GM12878 (cell line): ENCODE measurements around the gene SEMA4G. TPM values are rescaled to one million over a fixed set of nuclear protein-coding genes. Genes with fewer than 3 reads are reported as not detected.

ENCODE experiments used
- ATAC-seq: fragments of 200-7000 bp; cut with Tn5 transposase; 3 replicates; pipeline ENCODE4 v1.9.1; 2020; ENCODE audit warnings: mild to moderate bottlenecking, moderate library complexity
- BruUV-seq: library from RNA; stranded (reverse); fragments of 400-500 nt; replicated peaks from 2 replicates; lab custom pipeline; 2021; lab: Mats Ljungman, UMichigan
- CTCF ChIA-PET: fragments of 300-600 bp; sonication (Branson Sonifier 250); formaldehyde crosslinking; extraction: SDS; loops from one replicate; lab custom pipeline; 2021; ENCODE audit warnings: inconsistent platforms; lab: Yijun Ruan, JAX
- POLR2A ChIA-PET: fragments of 350-600 bp; formaldehyde crosslinking; extraction: SDS; loops from one replicate; lab custom pipeline; 2021; ENCODE audit warnings: inconsistent platforms; lab: Charles Lee
- RAD21 ChIA-PET: fragments of 300-600 bp; sonication (Branson Sonifier 250); formaldehyde crosslinking; loops from one replicate; lab custom pipeline; 2023; ENCODE audit warnings: antibody characterized with exemption; ENCODE audit not compliant: unreplicated experiment; lab: Charles Lee
- SMC1A ChIA-PET: fragments of 300-600 bp; sonication (Branson Sonifier 250); formaldehyde crosslinking; loops from one replicate; lab custom pipeline; 2023; ENCODE audit not compliant: unreplicated experiment, uncharacterized antibody; lab: Charles Lee
- DNase-seq: peaks from one replicate; pipeline ENCODE4 v3.0.0-alpha.2; 2011; ENCODE audit warnings: low read depth, low spot score
- FAIRE-seq: peaks from 3 replicates; lab custom pipeline; 2011; peaks lifted over from hg19 to GRCh38; lab: Jason Lieb, UNC
- H2AFZ ChIP-seq: 2 replicates; pipeline ENCODE4 v1.6.0; 2011; ENCODE audit warnings: low read depth, low read length, control low read depth; ENCODE audit not compliant: control insufficient read depth
- H3K27ac ChIP-seq: 2 replicates; pipeline ENCODE4 v1.5.1; 2011; ENCODE audit warnings: control low read depth; ENCODE audit not compliant: control insufficient read depth, insufficient read depth
- H3K27me3 ChIP-seq, 2 experiments: replicated peaks in 1 of 2; 2 replicates each; pipeline versions ENCODE4 v1.6.0 to v1.6.1; 2011; ENCODE audit warnings: low read length in 1 of 2; ENCODE audit not compliant: control insufficient read depth in 2 of 2, insufficient read depth in 2 of 2
- H3K36me3 ChIP-seq, 2 experiments: 2 replicates each; pipeline ENCODE4 v1.5.1; 2011; ENCODE audit warnings: low read length in 1 of 2; ENCODE audit not compliant: control insufficient read depth in 2 of 2, insufficient read depth in 2 of 2
- H3K4me1 ChIP-seq: 2 replicates; pipeline ENCODE4 v1.6.1; 2011; ENCODE audit warnings: mild to moderate bottlenecking, low read length, moderate library complexity, mixed read lengths; ENCODE audit not compliant: control insufficient read depth, insufficient read depth
- H3K4me2 ChIP-seq: 2 replicates; pipeline ENCODE4 v1.6.0; 2011; ENCODE audit warnings: control low read depth; ENCODE audit not compliant: control insufficient read depth, insufficient read depth
- H3K4me3 ChIP-seq: fragments of 200-600 bp; sonication (generic); 2 replicates; pipeline ENCODE4 v1.5.1; 2016
- H3K79me2 ChIP-seq: 2 replicates; pipeline ENCODE4 v1.6.0; 2011; ENCODE audit warnings: low read length; ENCODE audit not compliant: control insufficient read depth, insufficient read depth
- H3K9ac ChIP-seq: 2 replicates; pipeline ENCODE4 v1.8.0; 2011; ENCODE audit warnings: low read length, control low read depth, mixed read lengths; ENCODE audit not compliant: control insufficient read depth, insufficient read depth
- H3K9me3 ChIP-seq: replicated peaks from 3 replicates; pipeline ENCODE4 v1.5.1; 2011; ENCODE audit warnings: mild to moderate bottlenecking, low read length; ENCODE audit not compliant: control insufficient read depth, insufficient read depth
- H4K20me1 ChIP-seq: 2 replicates; pipeline ENCODE4 v1.6.0; 2011; ENCODE audit not compliant: control insufficient read depth, insufficient read depth
- CHD1 ChIP-seq: IDR thresholded peaks from 2 replicates; pipeline ENCODE4 v1.6.1; 2012; ENCODE audit warnings: low read depth, low read length, improper control_type of control experiment
- ETV6 ChIP-seq, 2 experiments: fragments of 450-650 bp in 1 of 2; IDR thresholded peaks in 1 of 2; conservative IDR thresholded peaks in 1 of 2; 2 replicates each; pipeline ENCODE4 v1.6.1; 2014; ENCODE audit warnings: antibody characterized with exemption in 1 of 2, borderline replicate concordance in 1 of 2, low read depth in 1 of 2, mild to moderate bottlenecking in 1 of 2, moderate library complexity in 1 of 2
- FOS ChIP-seq: IDR thresholded peaks from 3 replicates; pipeline ENCODE4 v1.6.1; 2011; ENCODE audit warnings: borderline replicate concordance; ENCODE audit not compliant: insufficient read length; ENCODE audit errors: extremely low read depth
- MTA2 ChIP-seq: fragments of 450-650 bp; IDR thresholded peaks from 2 replicates; pipeline ENCODE4 v1.6.1; 2016; ENCODE audit warnings: low read depth, mild to moderate bottlenecking, moderate library complexity
- NFIC ChIP-seq: IDR thresholded peaks from 2 replicates; pipeline ENCODE4 v1.6.1; 2012; ENCODE audit warnings: low read depth, mild to moderate bottlenecking, inconsistent platforms, low read length, moderate library complexity
- PAX5 ChIP-seq: IDR thresholded peaks from 2 replicates; pipeline ENCODE4 v1.6.1; 2011; ENCODE audit warnings: low read depth, low read length, borderline replicate concordance
- POLR2A ChIP-seq: IDR thresholded peaks from 2 replicates; pipeline ENCODE4 v1.6.1; 2011; ENCODE audit warnings: low read depth, mild to moderate bottlenecking, low read length
- SP1 ChIP-seq: IDR thresholded peaks from one replicate; pipeline ENCODE4 v1.6.1; 2011; ENCODE audit warnings: low read depth, low read length
- TCF7 ChIP-seq: IDR thresholded peaks from 2 replicates; pipeline ENCODE4 v1.6.1; 2014; ENCODE audit warnings: antibody characterized with exemption, borderline replicate concordance
- ZNF217 ChIP-seq: fragments of 450-650 bp; IDR thresholded peaks from 2 replicates; pipeline ENCODE4 v1.6.1; 2017; ENCODE audit warnings: antibody characterized with exemption, mild to moderate bottlenecking
- WGBS: methylation state at CpG from one replicate; pipeline ENCODE4 v1.1.6; 2016; ENCODE audit warnings: low lambda C conversion rate; ENCODE audit not compliant: insufficient replicate concordance, insufficient coverage; ENCODE audit errors: missing lambda C conversion rate; 5-methylcytosine and 5-hydroxymethylcytosine counted together
- in situ Hi-C: fragments of 300-500 bp; cut with MboI; formaldehyde crosslinking; loops from 9 replicates; pipeline ENCODE4 v1.14.3; 2018; ENCODE audit warnings: mixed read lengths
- intact Hi-C: fragments of 100-400 bp; cut with micrococcal nuclease; formaldehyde crosslinking; loops from one replicate; pipeline ENCODE4 v1.14.2; 2022; ENCODE audit not compliant: unreplicated experiment
- polyA plus RNA-seq, 11 experiments: library from polyadenylated mRNA; depleted of rRNA in 4 of 11; unstranded in 6 of 11; stranded (reverse) in 5 of 11; fragments of >200 nt; fragmentation: Nextera tagmentation in 4 of 11; fragmentation: Illumina TruSeq in 1 of 11; extraction: Ambion mirVana in 4 of 11; extraction: Trizol in 1 of 11; gene quantifications; 1 replicate in 1 of 11; 2 replicates in 10 of 11; pipeline versions ENCODE4 v1.2.1 to v1.2.3, GENCODE V29; 2011 to 2016; ENCODE audit warnings: inconsistent platforms in 2 of 11, missing spikeins in 2 of 11, low read depth in 1 of 11
- total RNA-seq, 4 experiments: library from RNA; depleted of rRNA in 3 of 4; stranded (reverse); fragments of >200 nt in 3 of 4; fragmentation: Illumina TruSeq in 1 of 4; extraction: Trizol in 1 of 4; gene quantifications; 2 replicates each; pipeline versions ENCODE4 v1.2.1 to v1.2.3, GENCODE V29; 2013 to 2021
- TF ChIP-seq, protein P1 (sequence below): IDR thresholded peaks from 2 replicates; pipeline ENCODE4 v1.6.1; 2012; ENCODE audit warnings: low read length, inconsistent platforms
- TF ChIP-seq, protein P2 (sequence below): IDR thresholded peaks from 2 replicates; pipeline ENCODE4 v1.6.1; 2011; ENCODE audit warnings: borderline replicate concordance, low read depth, mild to moderate bottlenecking, moderate library complexity, mixed read lengths, low read length; ENCODE audit not compliant: insufficient read depth; ENCODE audit errors: extremely low read length
- TF ChIP-seq, protein P3 (sequence below): IDR thresholded peaks from 2 replicates; pipeline ENCODE4 v1.6.1; 2012; ENCODE audit warnings: mild to moderate bottlenecking, low read depth, low read length
- TF ChIP-seq, protein P4 (sequence below), 3 experiments: IDR thresholded peaks in 2 of 3; conservative IDR thresholded peaks in 1 of 3; 2 replicates each; pipeline ENCODE4 v1.5.1; 2011; ENCODE audit warnings: low read depth in 3 of 3, low read length in 3 of 3, mild to moderate bottlenecking in 3 of 3, control low read depth in 2 of 3, moderate library complexity in 2 of 3, inconsistent platforms in 1 of 3, mixed read lengths in 1 of 3; ENCODE audit not compliant: control insufficient read depth in 2 of 3, insufficient read depth in 1 of 3; ENCODE audit errors: extremely low read depth in 1 of 3
- TF ChIP-seq, protein P5 (sequence below): fragments of 450-650 bp; IDR thresholded peaks from 2 replicates; pipeline ENCODE4 v1.6.1; 2017; ENCODE audit warnings: borderline replicate concordance

The SEMA4G gene
- total and polyA plus RNA-seq, 10 of the 15 experiments (the other 5 are each of a cell fraction or from before 2014, with no cell fraction given) = 0.09 to 2.3 (median 0.44) TPM; not detected in 4

DNA sequence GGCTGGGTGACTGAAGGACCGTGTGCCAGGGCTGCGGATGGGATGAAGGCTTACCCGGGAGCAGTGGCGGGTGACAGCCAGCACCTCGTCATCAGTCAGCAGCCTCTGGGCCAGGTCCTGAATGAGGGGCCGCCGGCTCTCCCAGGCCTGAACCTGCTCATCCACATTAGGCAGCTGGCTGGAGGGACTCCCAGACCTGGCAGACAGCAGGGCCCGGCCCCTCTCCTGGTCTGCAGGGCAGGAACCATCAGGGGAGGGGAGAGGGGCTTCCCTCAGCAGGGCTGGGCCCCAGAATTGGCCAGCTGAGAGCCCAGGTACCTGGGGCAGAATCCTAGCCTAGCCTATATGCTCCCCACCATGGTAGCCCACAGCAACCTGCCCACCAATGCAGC is 46.3 kb downstream of the SEMA4G start:
- POLR2A ChIA-PET = interaction anchor here (0.6 to 1.9 kb wide), 3 partner anchors 15 to 1282 kb away, joined by 3 to 11 read pairs (median 4); partner anchors contain the start of genes PDZD7 and SFXN3
- Histone ChIP-seq H3K79me2 (no peaks in the 10 kb centered on the region), H3K9ac (no peak overlapping the region), H4K20me1 (no peaks in the 10 kb centered on the region), H3K9me3 (no peaks in the 10 kb centered on the region), H3K36me3 (no peaks in the 10 kb centered on the region), H3K27me3 (peaks cover 10% of the 10 kb centered on the region in 2 experiments), H3K27ac (no peak overlapping the region), H3K4me3 (no peak overlapping the region), H2AFZ (no peak overlapping the region), H3K4me1 (peaks cover 11% of the 10 kb centered on the region), H3K4me2 (no peak overlapping the region)
- in situ Hi-C loops = no loop called here
- FAIRE-seq (no peak), ATAC-seq (no peak), DNase-seq (no peak)
- CTCF ChIA-PET = interaction anchor here (1.0 to 6.8 kb wide), 14 partner anchors 9 to 790 kb away, joined by 3 to 91 read pairs (median 12); partner anchors contain the start of genes LZTS2, MRPL43, PDZD7 and SFXN3
- RAD21 ChIA-PET = interaction anchor here (0.9 to 3.2 kb wide), 7 partner anchors 15 to 127 kb away, joined by 3 to 26 read pairs (median 4); partner anchors contain the start of genes LZTS2, PDZD7 and SFXN3
- intact Hi-C loops = no loop called here
- 59% methylated on average over 8 of the region's 8 CpGs for WGBS
- no TSS peak for BruUV-seq
- SMC1A ChIA-PET = interaction anchor here (0.6 to 2.4 kb wide), 4 partner anchors 17 to 127 kb away, joined by 3 to 9 read pairs (median 4); no protein-coding TSS in a partner anchor
- TF ChIP-seq, protein P1, sequence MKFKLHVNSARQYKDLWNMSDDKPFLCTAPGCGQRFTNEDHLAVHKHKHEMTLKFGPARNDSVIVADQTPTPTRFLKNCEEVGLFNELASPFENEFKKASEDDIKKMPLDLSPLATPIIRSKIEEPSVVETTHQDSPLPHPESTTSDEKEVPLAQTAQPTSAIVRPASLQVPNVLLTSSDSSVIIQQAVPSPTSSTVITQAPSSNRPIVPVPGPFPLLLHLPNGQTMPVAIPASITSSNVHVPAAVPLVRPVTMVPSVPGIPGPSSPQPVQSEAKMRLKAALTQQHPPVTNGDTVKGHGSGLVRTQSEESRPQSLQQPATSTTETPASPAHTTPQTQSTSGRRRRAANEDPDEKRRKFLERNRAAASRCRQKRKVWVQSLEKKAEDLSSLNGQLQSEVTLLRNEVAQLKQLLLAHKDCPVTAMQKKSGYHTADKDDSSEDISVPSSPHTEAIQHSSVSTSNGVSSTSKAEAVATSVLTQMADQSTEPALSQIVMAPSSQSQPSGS = no peak
- TF ChIP-seq, protein P2, sequence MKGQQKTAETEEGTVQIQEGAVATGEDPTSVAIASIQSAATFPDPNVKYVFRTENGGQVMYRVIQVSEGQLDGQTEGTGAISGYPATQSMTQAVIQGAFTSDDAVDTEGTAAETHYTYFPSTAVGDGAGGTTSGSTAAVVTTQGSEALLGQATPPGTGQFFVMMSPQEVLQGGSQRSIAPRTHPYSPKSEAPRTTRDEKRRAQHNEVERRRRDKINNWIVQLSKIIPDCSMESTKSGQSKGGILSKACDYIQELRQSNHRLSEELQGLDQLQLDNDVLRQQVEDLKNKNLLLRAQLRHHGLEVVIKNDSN = no peak
- TF ChIP-seq TCF7 (no peak), POLR2A (no peak), FOS (no peak), NFIC (no peak), MTA2 (no peak), CHD1 (no peak), ETV6 (conservative IDR thresholded peaks at IDR 0.05 in 1 of 2, IDR thresholded peaks at IDR 0.05 in 1 of 2; ENCODE audit: borderline replicate concordance in 1 of 2, low read depth in 1 of 2) (no peak), PAX5 (no peak), ZNF217 (no peak), SP1 (no peak)
- TF ChIP-seq, protein P3, sequence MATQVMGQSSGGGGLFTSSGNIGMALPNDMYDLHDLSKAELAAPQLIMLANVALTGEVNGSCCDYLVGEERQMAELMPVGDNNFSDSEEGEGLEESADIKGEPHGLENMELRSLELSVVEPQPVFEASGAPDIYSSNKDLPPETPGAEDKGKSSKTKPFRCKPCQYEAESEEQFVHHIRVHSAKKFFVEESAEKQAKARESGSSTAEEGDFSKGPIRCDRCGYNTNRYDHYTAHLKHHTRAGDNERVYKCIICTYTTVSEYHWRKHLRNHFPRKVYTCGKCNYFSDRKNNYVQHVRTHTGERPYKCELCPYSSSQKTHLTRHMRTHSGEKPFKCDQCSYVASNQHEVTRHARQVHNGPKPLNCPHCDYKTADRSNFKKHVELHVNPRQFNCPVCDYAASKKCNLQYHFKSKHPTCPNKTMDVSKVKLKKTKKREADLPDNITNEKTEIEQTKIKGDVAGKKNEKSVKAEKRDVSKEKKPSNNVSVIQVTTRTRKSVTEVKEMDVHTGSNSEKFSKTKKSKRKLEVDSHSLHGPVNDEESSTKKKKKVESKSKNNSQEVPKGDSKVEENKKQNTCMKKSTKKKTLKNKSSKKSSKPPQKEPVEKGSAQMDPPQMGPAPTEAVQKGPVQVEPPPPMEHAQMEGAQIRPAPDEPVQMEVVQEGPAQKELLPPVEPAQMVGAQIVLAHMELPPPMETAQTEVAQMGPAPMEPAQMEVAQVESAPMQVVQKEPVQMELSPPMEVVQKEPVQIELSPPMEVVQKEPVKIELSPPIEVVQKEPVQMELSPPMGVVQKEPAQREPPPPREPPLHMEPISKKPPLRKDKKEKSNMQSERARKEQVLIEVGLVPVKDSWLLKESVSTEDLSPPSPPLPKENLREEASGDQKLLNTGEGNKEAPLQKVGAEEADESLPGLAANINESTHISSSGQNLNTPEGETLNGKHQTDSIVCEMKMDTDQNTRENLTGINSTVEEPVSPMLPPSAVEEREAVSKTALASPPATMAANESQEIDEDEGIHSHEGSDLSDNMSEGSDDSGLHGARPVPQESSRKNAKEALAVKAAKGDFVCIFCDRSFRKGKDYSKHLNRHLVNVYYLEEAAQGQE = no peak
- TF ChIP-seq, protein P4, sequence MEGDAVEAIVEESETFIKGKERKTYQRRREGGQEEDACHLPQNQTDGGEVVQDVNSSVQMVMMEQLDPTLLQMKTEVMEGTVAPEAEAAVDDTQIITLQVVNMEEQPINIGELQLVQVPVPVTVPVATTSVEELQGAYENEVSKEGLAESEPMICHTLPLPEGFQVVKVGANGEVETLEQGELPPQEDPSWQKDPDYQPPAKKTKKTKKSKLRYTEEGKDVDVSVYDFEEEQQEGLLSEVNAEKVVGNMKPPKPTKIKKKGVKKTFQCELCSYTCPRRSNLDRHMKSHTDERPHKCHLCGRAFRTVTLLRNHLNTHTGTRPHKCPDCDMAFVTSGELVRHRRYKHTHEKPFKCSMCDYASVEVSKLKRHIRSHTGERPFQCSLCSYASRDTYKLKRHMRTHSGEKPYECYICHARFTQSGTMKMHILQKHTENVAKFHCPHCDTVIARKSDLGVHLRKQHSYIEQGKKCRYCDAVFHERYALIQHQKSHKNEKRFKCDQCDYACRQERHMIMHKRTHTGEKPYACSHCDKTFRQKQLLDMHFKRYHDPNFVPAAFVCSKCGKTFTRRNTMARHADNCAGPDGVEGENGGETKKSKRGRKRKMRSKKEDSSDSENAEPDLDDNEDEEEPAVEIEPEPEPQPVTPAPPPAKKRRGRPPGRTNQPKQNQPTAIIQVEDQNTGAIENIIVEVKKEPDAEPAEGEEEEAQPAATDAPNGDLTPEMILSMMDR (IDR thresholded peaks at IDR 0.05 in 2 of 3, conservative IDR thresholded peaks at IDR 0.05 in 1 of 3; ENCODE audit: control insufficient read depth in 2 of 3, extremely low read depth in 1 of 3, insufficient read depth in 1 of 3, low read depth in 3 of 3, low read length in 3 of 3) = no peak
- TF ChIP-seq, protein P5, sequence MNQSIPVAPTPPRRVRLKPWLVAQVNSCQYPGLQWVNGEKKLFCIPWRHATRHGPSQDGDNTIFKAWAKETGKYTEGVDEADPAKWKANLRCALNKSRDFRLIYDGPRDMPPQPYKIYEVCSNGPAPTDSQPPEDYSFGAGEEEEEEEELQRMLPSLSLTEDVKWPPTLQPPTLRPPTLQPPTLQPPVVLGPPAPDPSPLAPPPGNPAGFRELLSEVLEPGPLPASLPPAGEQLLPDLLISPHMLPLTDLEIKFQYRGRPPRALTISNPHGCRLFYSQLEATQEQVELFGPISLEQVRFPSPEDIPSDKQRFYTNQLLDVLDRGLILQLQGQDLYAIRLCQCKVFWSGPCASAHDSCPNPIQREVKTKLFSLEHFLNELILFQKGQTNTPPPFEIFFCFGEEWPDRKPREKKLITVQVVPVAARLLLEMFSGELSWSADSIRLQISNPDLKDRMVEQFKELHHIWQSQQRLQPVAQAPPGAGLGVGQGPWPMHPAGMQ = no peak
